MM.1S (cell line): ENCODE results near the gene CSNK1D.

Experiments used
- DNase-seq: peaks from one replicate; pipeline ENCODE4 v3.0.0-alpha.2; 2015
- H2AFZ ChIP-seq: fragments of 300-600 bp; sonication (generic); 2 replicates; pipeline ENCODE4 v1.6.0; 2016; ENCODE audit warnings: antibody characterized with exemption, low read length
- H3F3A ChIP-seq: fragments of 300-600 bp; sonication (generic); 2 replicates; pipeline ENCODE4 v1.6.1; 2016; ENCODE audit warnings: mild to moderate bottlenecking, antibody characterized with exemption, low read length, moderate library complexity, mixed read lengths; ENCODE audit not compliant: insufficient read depth
- H3K27ac ChIP-seq: fragments of 300-600 bp; sonication (generic); 2 replicates; pipeline ENCODE4 v1.5.1; 2016; ENCODE audit warnings: mild to moderate bottlenecking, low read length
- H3K27me3 ChIP-seq: fragments of 300-600 bp; sonication (generic); replicated peaks from 2 replicates; pipeline ENCODE4 v1.6.0; 2016; ENCODE audit warnings: low read length; ENCODE audit not compliant: insufficient read depth
- H3K36me3 ChIP-seq: fragments of 300-600 bp; sonication (generic); replicated peaks from 2 replicates; pipeline ENCODE4 v1.6.1; 2016; ENCODE audit warnings: mild to moderate bottlenecking, low read length, mixed read lengths; ENCODE audit not compliant: insufficient read depth
- H3K4me1 ChIP-seq: fragments of 300-600 bp; sonication (generic); 2 replicates; pipeline ENCODE4 v1.6.1; 2016; ENCODE audit warnings: low read length, mixed read lengths
- H3K4me2 ChIP-seq: fragments of 300-600 bp; sonication (generic); 2 replicates; pipeline ENCODE4 v1.6.0; 2016; ENCODE audit warnings: low read depth, low read length
- H3K4me3 ChIP-seq: fragments of 300-600 bp; sonication (generic); 2 replicates; pipeline ENCODE4 v1.5.1; 2016; ENCODE audit warnings: low read length, mixed read lengths
- H3K79me2 ChIP-seq: fragments of 300-600 bp; sonication (generic); 2 replicates; pipeline ENCODE4 v1.6.1; 2016; ENCODE audit warnings: mixed run types, low read length, mixed read lengths
- H3K9ac ChIP-seq: fragments of 300-600 bp; sonication (generic); 2 replicates; pipeline ENCODE4 v1.6.1; 2016; ENCODE audit warnings: low read length, mixed read lengths
- H3K9me2 ChIP-seq: fragments of 300-600 bp; sonication (generic); replicated peaks from 2 replicates; pipeline ENCODE4 v1.6.1; 2016; ENCODE audit warnings: mild to moderate bottlenecking, low read length, mixed read lengths; ENCODE audit not compliant: insufficient read depth
- H3K9me3 ChIP-seq: fragments of 300-600 bp; sonication (generic); replicated peaks from 2 replicates; pipeline ENCODE4 v1.6.1; 2016; ENCODE audit warnings: mild to moderate bottlenecking, low read length, mixed read lengths; ENCODE audit not compliant: insufficient read depth
- H4K20me1 ChIP-seq: fragments of 300-600 bp; sonication (generic); 2 replicates; pipeline ENCODE4 v1.6.1; 2016; ENCODE audit warnings: mild to moderate bottlenecking, low read length, moderate library complexity, mixed read lengths; ENCODE audit not compliant: insufficient read depth
- CTCF ChIP-seq: fragments of 300-600 bp; sonication (generic); IDR thresholded peaks from 2 replicates; pipeline ENCODE4 v1.5.1; 2016; ENCODE audit warnings: antibody characterized with exemption, low read length, mixed read lengths
- EZH2 ChIP-seq: fragments of 300-600 bp; sonication (generic); optimal IDR thresholded peaks from 2 replicates; pipeline ENCODE3; 2017; ENCODE audit warnings: low read depth, mild to moderate bottlenecking, antibody characterized with exemption, low read length, mixed read lengths
- EZH2phosphoT487 ChIP-seq: fragments of 300-600 bp; sonication (generic); IDR thresholded peaks from 2 replicates; pipeline ENCODE4 v1.6.1; 2018; ENCODE audit warnings: antibody characterized with exemption, low read length

CSNK1D gene

GRCh38 chr17:82275326-82275725 lies 1.8 kb upstream of the CSNK1D start:
- H3K9me2 ChIP-seq: no peaks in the 10 kb centered on the region
- no peak overlapping the region for H2AFZ ChIP-seq
- H3K4me3 ChIP-seq: no peak overlapping the region
- TF ChIP-seq CTCF (no peak), EZH2phosphoT487 (no peak), EZH2 (no peak)
- no peak overlapping the region for H3K27ac ChIP-seq
- H4K20me1 ChIP-seq: peaks cover 10% of the 10 kb centered on the region
- no peak for DNase-seq
- H3K79me2 ChIP-seq: peaks cover 32% of the 10 kb centered on the region
- H3K27me3 ChIP-seq: no peaks in the 10 kb centered on the region
- no peaks in the 10 kb centered on the region for H3F3A ChIP-seq
- no peaks in the 10 kb centered on the region for H3K9me3 ChIP-seq
- no peak overlapping the region for H3K9ac ChIP-seq
- peaks cover 13% of the 10 kb centered on the region for H3K4me1 ChIP-seq
- H3K36me3 ChIP-seq: peaks cover 3% of the 10 kb centered on the region; the same call in 1 of the 2 replicates
- H3K4me2 ChIP-seq: no peak overlapping the region

GRCh38 chr17:82274134-82275020 lies 877 bp upstream of the CSNK1D start:
- Histone ChIP-seq H3K27ac (no peak overlapping the region), H3K9me2 (no peaks in the 10 kb centered on the region), H3K79me2 (peaks cover 41% of the 10 kb centered on the region)

GRCh38 chr17:82272495-82273326 lies 789 bp downstream of the CSNK1D start:
- peak overlapping the region; percentile 74; the same call in 1 of the 2 replicates for H3K27ac ChIP-seq
- H3K9me2 ChIP-seq: no peaks in the 10 kb centered on the region
- peaks cover 3% of the 10 kb centered on the region; the same call in 1 of the 2 replicates for H3K36me3 ChIP-seq
- peaks cover 34% of the 10 kb centered on the region for H4K20me1 ChIP-seq
- H3F3A ChIP-seq: no peaks in the 10 kb centered on the region
- no peak for TF ChIP-seq EZH2
- no peak for TF ChIP-seq EZH2phosphoT487
- TF ChIP-seq CTCF: no peak
- DNase-seq: peak; percentile 23
- H3K9ac ChIP-seq: peak overlapping the region; percentile 95
- no peaks in the 10 kb centered on the region for H3K27me3 ChIP-seq
- H3K79me2 ChIP-seq: peaks cover 58% of the 10 kb centered on the region
- H3K4me1 ChIP-seq: peaks cover 13% of the 10 kb centered on the region
- H3K9me3 ChIP-seq: no peaks in the 10 kb centered on the region
- H3K4me3 ChIP-seq: peak overlapping the region; percentile 82
- H3K4me2 ChIP-seq: peak overlapping the region; percentile 98
- peak overlapping the region; percentile 92 for H2AFZ ChIP-seq

More at GRCh38 chr17:82274134-82275020, 877 bp upstream of the CSNK1D start:
- Histone ChIP-seq H3K9ac (peak overlapping the region; percentile 95; the same call in 1 of the 2 replicates), H3K27me3 (no peaks in the 10 kb centered on the region), H4K20me1 (peaks cover 20% of the 10 kb centered on the region), H3F3A (no peaks in the 10 kb centered on the region), H2AFZ (peak overlapping the region; percentile 96), H3K4me2 (peak overlapping the region; percentile 96), H3K4me1 (peaks cover 13% of the 10 kb centered on the region), H3K9me3 (no peaks in the 10 kb centered on the region), H3K4me3 (peak overlapping the region; percentile 82), H3K36me3 (peaks cover 3% of the 10 kb centered on the region; the same call in 1 of the 2 replicates)
- DNase-seq: no peak
- no peak for TF ChIP-seq EZH2
- TF ChIP-seq EZH2phosphoT487: no peak
- no peak for TF ChIP-seq CTCF
